Measurements from ENCODE around the gene FHDC1. TPM values are rescaled to one million over a fixed set of nuclear protein-coding genes. Genes with fewer than 3 reads are reported as not detected.

The FHDC1 gene
- total RNA-seq, 4 donors from 2014 or later = 25.6 to 65.1 (median 37.2) TPM

- intact Hi-C loops (cut with DNase I; ENCODE audit: low total_unique reads) = no loop called here
- TF ChIP-seq, protein P1, sequence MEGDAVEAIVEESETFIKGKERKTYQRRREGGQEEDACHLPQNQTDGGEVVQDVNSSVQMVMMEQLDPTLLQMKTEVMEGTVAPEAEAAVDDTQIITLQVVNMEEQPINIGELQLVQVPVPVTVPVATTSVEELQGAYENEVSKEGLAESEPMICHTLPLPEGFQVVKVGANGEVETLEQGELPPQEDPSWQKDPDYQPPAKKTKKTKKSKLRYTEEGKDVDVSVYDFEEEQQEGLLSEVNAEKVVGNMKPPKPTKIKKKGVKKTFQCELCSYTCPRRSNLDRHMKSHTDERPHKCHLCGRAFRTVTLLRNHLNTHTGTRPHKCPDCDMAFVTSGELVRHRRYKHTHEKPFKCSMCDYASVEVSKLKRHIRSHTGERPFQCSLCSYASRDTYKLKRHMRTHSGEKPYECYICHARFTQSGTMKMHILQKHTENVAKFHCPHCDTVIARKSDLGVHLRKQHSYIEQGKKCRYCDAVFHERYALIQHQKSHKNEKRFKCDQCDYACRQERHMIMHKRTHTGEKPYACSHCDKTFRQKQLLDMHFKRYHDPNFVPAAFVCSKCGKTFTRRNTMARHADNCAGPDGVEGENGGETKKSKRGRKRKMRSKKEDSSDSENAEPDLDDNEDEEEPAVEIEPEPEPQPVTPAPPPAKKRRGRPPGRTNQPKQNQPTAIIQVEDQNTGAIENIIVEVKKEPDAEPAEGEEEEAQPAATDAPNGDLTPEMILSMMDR (IDR thresholded peaks at IDR 0.05) = no peak
- TF ChIP-seq POLR2A (IDR thresholded peaks at IDR 0.05) = no peak
- no peak for DNase-seq (ENCODE audit: low spot score in 2 of 2)
- WGBS, 2 donors = 67 to 68% methylated on average over 1 of the region's 1 CpG
- H3K4me3 ChIP-seq (ENCODE audit: low read depth, poor library complexity, severe bottlenecking) = no peak overlapping the region
Observed at GRCh38 chr4:152941411-152941810, 5.3 kb downstream of the FHDC1 start.

- intact Hi-C loops (cut with DNase I; ENCODE audit: low total_unique reads) = no loop called here
- no peak for DNase-seq (ENCODE audit: low spot score in 2 of 2)
- H3K4me3 ChIP-seq (ENCODE audit: low read depth, poor library complexity, severe bottlenecking) = no peak overlapping the region
- TF ChIP-seq, protein P1 (IDR thresholded peaks at IDR 0.05) = no peak
- no peak for TF ChIP-seq POLR2A (IDR thresholded peaks at IDR 0.05)
- 74 to 80% methylated on average over 2 of the region's 2 CpGs for WGBS, 2 donors
Observed at GRCh38 chr4:152942346-152942745, 6.2 kb downstream of the FHDC1 start.

DNA sequence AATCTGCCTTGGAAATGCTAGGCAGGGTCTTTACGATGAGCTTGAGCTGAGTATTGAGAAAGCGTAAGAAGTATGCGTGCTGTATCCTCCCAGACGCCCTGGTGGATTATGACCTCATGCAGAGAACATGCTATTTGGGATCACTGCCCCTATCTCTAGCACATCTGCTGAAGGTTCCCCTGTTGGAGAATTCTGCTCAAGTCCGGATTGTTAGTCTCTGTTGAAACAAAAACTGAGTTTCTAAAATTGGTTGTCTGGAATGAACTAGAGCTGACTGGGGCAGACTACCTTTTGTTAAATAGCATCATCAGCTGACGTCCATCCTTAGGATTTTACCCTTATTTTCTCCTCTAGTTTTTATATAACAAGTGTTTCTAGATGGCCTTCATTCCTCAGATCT lies 7.5 kb downstream of the FHDC1 start:
- WGBS, 2 donors = 44 to 64% methylated on average over 6 of the region's 6 CpGs
- peak in 1 of 2 donors; percentile 41 for DNase-seq (ENCODE audit: low spot score in 2 of 2)
- TF ChIP-seq, protein P1 (IDR thresholded peaks at IDR 0.05) = no peak
- TF ChIP-seq POLR2A (IDR thresholded peaks at IDR 0.05) = no peak

DNA sequence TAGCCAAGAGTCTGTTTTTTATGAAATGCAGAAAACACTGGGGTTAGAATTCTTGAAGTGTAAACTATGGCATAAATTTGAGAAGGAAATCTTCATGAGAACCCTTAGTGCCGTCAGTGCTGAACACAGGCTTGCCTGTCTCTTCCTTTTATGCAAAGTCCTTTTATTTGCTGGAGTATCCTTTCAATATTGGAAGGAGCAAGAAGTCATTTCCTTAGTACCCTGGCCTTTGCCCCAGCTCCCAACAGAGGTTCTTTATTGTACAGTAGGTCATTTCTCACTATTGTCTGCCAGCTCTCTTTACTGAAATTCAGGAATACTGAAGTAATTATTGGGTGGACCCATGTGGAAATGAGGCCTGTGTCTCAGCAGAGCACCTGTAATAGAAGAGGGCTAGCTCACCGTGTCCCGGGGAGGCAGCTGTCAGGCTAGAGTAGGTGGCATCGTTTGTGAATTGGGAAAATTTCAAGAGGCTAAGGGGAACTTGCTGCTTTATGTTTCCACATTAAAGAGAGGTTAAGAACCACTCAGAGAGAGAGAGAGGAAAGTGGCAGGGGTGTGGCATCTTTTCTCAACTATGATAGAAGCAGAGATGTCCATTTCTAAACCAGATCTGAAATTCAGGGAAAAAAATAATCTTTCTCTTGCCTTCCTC lies 8.7 kb downstream of the FHDC1 start:
- intact Hi-C loops (cut with DNase I; ENCODE audit: low total_unique reads) = no loop called here
- WGBS, 2 donors = 59 to 67% methylated on average over 4 of the region's 4 CpGs
- no peak overlapping the region for H3K4me3 ChIP-seq (ENCODE audit: low read depth, poor library complexity, severe bottlenecking)
- DNase-seq (ENCODE audit: low spot score in 2 of 2) = no peak
- TF ChIP-seq, protein P1 (IDR thresholded peaks at IDR 0.05) = no peak
- TF ChIP-seq POLR2A (IDR thresholded peaks at IDR 0.05) = no peak

More for the DNA sequence above, 7.5 kb downstream of the FHDC1 start:
- intact Hi-C loops (cut with DNase I; ENCODE audit: low total_unique reads) = no loop called here
- no peak overlapping the region for H3K4me3 ChIP-seq (ENCODE audit: low read depth, poor library complexity, severe bottlenecking)

DNA sequence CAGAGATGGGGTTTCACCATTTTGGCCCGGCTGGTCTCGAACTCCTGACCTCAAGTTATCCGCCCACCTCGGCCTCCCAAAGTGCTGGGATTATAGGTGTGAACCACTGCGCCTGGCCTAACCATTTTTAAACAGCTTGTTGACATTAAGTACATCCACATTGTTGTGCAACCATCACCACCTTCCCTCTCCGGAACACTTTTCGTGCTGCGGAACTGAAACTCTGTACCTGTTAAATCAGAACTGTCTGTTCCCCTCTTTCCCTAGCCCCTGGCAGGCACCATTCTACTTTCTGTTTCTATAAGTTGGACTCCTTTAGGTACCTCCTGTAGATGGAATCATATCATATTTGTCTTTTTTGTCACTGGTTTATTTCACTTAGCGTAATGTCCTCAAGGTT lies 9.5 kb downstream of the FHDC1 start:
- WGBS, 2 donors = 86 to 96% methylated on average over 9 of the region's 9 CpGs
- intact Hi-C loops (cut with DNase I; ENCODE audit: low total_unique reads) = no loop called here
- DNase-seq (ENCODE audit: low spot score in 2 of 2) = no peak
- H3K4me3 ChIP-seq (ENCODE audit: low read depth, poor library complexity, severe bottlenecking) = no peak overlapping the region
- TF ChIP-seq, protein P1 (IDR thresholded peaks at IDR 0.05) = no peak
- TF ChIP-seq POLR2A (IDR thresholded peaks at IDR 0.05) = no peak

DNA sequence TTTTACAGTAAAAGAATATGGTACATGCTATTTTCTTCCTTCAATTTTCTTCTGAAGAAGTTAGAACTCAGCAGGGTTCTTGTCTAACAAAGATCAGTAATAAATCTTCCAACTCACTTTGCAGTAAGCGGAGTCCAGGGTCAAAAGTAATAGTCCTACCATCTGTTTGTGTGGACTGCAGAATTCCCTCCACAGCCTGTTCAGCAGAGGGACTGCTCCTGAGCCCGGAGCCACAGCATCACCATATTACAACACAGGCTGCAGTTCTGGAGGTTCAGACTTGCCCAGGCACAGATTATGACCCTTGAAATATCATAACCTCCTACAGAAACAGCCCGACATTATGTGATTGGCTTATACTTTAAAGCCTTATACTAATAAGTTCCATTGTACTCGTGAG lies 10.3 kb downstream of the FHDC1 start:
- intact Hi-C loops (cut with DNase I; ENCODE audit: low total_unique reads) = no loop called here
- WGBS, 2 donors = 62 to 71% methylated on average over 4 of the region's 4 CpGs
- TF ChIP-seq POLR2A (IDR thresholded peaks at IDR 0.05) = no peak
- TF ChIP-seq, protein P1 (IDR thresholded peaks at IDR 0.05) = no peak
- no peak for DNase-seq (ENCODE audit: low spot score in 2 of 2)
- H3K4me3 ChIP-seq (ENCODE audit: low read depth, poor library complexity, severe bottlenecking) = no peak overlapping the region
